ENCODE data around the gene KPRP. TPM values are rescaled to one million over a fixed set of nuclear protein-coding genes. Genes with fewer than 3 reads are reported as not detected.
A peak's percentile ranks its signal among the peaks of the same experiment; 100 is the strongest.

KPRP gene
- total RNA-seq, 4 donors from 2014 or later, result 0.09 to 3.7 (median 1.2) TPM

DNA sequence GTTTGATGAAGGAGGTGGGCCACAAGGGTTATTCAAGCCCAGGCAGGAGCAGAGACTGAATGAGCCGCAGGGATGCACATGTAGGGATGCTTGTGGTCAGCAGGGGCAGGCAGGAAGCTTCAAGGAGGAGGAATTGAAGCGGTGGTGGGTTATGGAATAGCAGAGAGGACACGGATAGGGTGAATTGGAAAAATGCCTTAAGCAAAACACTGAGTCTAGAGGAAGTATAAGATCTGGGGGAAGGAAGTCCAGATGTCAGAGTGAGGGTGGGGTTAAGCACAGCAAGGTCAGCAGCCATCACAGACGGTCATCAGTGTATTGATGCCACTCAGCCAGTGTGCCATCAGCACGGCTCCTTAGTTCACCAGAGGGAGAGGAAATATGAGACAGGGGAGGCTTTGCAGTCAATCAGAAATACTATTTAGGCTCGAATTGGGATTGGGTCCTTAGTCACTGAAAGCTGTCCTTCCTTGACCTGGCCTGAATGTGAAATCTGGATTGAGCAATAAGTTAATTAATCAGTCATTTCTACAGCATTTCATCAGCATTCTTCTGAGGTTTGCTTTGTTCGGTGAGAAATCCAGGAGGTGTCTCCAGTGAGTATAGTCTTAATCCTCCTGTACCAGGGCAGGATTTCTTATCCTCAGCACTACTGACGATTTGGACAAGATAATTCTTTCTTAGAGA lies 11.2 kb downstream of the KPRP start:
- no peaks in the 10 kb centered on the region for H3K27me3 ChIP-seq
- WGBS, 2 donors, result 47 to 53% methylated on average over 8 of the region's 8 CpGs
- H3K4me3 ChIP-seq, result no peak overlapping the region
- intact Hi-C loops (cut with DNase I), result no loop called here
- DNase-seq, result no peak
- no peaks in the 10 kb centered on the region for H3K9me3 ChIP-seq
- H3K27ac ChIP-seq, result no peak overlapping the region
- no peak for TF ChIP-seq POLR2A (IDR thresholded peaks at IDR 0.05)
- TF ChIP-seq, protein P1, sequence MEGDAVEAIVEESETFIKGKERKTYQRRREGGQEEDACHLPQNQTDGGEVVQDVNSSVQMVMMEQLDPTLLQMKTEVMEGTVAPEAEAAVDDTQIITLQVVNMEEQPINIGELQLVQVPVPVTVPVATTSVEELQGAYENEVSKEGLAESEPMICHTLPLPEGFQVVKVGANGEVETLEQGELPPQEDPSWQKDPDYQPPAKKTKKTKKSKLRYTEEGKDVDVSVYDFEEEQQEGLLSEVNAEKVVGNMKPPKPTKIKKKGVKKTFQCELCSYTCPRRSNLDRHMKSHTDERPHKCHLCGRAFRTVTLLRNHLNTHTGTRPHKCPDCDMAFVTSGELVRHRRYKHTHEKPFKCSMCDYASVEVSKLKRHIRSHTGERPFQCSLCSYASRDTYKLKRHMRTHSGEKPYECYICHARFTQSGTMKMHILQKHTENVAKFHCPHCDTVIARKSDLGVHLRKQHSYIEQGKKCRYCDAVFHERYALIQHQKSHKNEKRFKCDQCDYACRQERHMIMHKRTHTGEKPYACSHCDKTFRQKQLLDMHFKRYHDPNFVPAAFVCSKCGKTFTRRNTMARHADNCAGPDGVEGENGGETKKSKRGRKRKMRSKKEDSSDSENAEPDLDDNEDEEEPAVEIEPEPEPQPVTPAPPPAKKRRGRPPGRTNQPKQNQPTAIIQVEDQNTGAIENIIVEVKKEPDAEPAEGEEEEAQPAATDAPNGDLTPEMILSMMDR (IDR thresholded peaks at IDR 0.05), result no peak
- no peaks in the 10 kb centered on the region for H3K36me3 ChIP-seq
- peaks cover 0 to 20% (median 3%) of the 10 kb centered on the region in 3 donors for H3K4me1 ChIP-seq

DNA sequence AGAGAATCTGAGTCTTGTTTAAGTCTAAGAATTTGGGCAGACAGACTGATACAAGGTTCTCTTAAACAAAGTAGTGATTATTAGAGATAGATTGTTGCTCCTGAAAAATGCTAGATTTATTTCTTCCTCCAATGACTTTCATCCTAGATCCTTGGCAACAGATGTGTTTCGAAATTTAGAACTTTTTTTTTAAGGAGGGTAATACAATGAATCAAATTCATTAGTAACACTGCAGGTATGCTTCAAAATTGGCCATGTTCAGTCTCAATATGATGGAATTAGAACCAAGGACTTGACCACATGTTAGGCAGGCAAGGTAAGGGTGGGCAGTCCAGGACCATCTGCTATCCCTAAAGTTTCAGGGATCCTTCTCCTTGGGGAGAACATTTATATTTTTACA lies 12.6 kb downstream of the KPRP start:
- Histone ChIP-seq H3K27me3 (no peaks in the 10 kb centered on the region), H3K27ac (no peak overlapping the region), H3K4me3 (no peak overlapping the region), H3K36me3 (no peaks in the 10 kb centered on the region), H3K9me3 (no peaks in the 10 kb centered on the region), H3K4me1 (peaks cover 0 to 20% (median 3%) of the 10 kb centered on the region in 3 donors)
- intact Hi-C loops (cut with DNase I), result no loop called here
- DNase-seq, result no peak
- 10 to 35% methylated on average over 1 of the region's 1 CpG for WGBS, 2 donors
- no peak for TF ChIP-seq POLR2A (IDR thresholded peaks at IDR 0.05)
- TF ChIP-seq, protein P1 (IDR thresholded peaks at IDR 0.05), result no peak

DNA sequence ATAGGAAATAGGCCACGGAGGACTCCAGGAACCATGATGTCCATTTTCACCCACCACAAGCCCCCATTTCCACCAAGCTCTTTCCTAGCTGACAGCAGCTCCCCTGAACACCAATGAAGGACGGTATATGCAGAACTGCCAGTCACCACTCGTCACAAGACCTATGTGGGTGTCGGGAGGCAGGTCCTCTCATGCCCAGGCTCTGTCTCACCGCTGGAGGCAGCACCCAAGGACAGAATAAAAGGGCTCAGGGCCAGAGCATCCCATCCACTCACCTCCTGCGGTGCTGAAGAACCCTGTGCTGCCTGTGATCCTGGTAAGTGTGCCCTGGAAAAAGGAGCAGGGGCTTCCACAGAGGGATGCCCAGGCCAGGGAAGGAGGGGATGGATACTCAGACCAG lies 17.1 kb downstream of the KPRP start, which contains the start of gene LCE1F:
TSS of gene LCE1F (plus strand) at position 266 of the 400 bp plus-strand sequence. CDS start 1,232 bp downstream, outside the sequence.
- TF ChIP-seq, protein P1 (IDR thresholded peaks at IDR 0.05), result peak in 1 of 6 experiments; percentile 33
- no peak for TF ChIP-seq POLR2A (IDR thresholded peaks at IDR 0.05)
- H3K4me1 ChIP-seq, result peaks cover 0 to 7% (median 0%) of the 10 kb centered on the region in 3 donors
- peaks cover 0 to 3% (median 0%) of the 10 kb centered on the region in 4 donors for H3K27me3 ChIP-seq
- no peaks in the 10 kb centered on the region for H3K36me3 ChIP-seq
- intact Hi-C loops (cut with DNase I), result no loop called here
- 51 to 60% methylated on average over 4 to 6 of the region's 6 CpGs for WGBS, 2 donors
- no peak within 1 kb of the TSS for H3K4me3 ChIP-seq
- H3K27ac ChIP-seq, result no peak within 1 kb of the TSS
- DNase-seq, result no peak
- no peaks in the 10 kb centered on the region for H3K9me3 ChIP-seq

DNA sequence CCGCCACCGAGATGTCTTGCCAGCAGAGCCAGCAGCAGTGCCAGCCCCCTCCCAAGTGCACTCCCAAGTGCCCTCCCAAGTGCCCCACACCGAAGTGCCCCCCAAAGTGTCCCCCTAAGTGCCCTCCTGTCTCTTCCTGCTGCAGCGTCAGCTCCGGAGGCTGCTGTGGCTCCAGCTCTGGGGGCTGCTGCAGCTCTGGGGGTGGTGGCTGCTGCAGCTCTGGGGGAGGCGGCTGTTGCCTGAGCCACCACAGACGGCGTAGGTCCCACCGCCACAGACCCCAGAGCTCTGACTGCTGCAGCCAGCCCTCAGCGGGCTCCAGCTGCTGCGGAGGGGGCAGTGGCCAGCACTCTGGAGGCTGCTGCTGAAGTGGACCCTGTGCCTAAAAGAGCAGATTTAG lies 18.5 kb downstream of the KPRP start:
- no peak overlapping the region for H3K27ac ChIP-seq
- H3K36me3 ChIP-seq, result no peaks in the 10 kb centered on the region
- intact Hi-C loops (cut with DNase I), result no loop called here
- no peak for DNase-seq
- H3K9me3 ChIP-seq, result no peaks in the 10 kb centered on the region
- 64 to 85% methylated on average over 2 to 3 of the region's 11 CpGs for WGBS, 2 donors
- TF ChIP-seq, protein P1 (IDR thresholded peaks at IDR 0.05), result no peak
- TF ChIP-seq POLR2A (IDR thresholded peaks at IDR 0.05), result no peak
- H3K4me3 ChIP-seq, result no peak overlapping the region
- no peaks in the 10 kb centered on the region for H3K4me1 ChIP-seq
- peaks cover 0 to 3% (median 0%) of the 10 kb centered on the region in 4 donors for H3K27me3 ChIP-seq

DNA sequence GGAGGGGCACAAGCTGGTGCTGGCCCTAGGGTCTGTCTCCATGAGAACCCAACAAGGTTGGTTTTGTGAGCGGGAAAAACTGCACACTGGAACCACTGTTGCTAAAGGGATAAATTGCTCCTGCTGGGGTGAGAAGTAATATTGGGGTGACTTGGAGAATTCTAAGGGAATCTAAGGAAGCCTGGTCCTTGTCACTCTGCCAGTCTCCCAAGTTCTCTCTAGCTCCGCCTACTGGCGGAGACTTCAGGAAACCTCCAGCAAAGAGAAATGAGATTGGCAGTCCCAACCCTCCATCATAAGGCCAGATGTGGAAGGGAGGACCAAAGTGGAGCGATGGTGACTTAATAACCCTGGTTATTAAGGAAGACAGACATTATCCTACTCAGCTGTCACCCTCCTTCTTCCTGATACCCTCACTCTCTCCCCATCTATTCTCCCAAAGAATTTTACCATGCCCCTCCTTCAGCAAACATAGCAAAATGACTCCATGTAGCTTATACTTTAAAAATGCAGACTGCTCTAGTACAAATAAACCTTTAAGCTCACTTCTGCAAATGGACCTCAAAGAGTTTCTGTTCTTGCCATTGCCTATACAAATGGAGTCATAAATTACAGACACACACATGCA lies 19.8 kb downstream of the KPRP start:
- Histone ChIP-seq H3K4me3 (no peak overlapping the region), H3K36me3 (no peaks in the 10 kb centered on the region), H3K9me3 (no peaks in the 10 kb centered on the region), H3K4me1 (no peaks in the 10 kb centered on the region), H3K27me3 (peaks cover 0 to 3% (median 0%) of the 10 kb centered on the region in 4 donors), H3K27ac (no peak overlapping the region)
- intact Hi-C loops (cut with DNase I), result no loop called here
- TF ChIP-seq, protein P1 (IDR thresholded peaks at IDR 0.05), result peak in 3 of 6 experiments; percentile 14 to 57 (median 19)
- no peak for TF ChIP-seq POLR2A (IDR thresholded peaks at IDR 0.05)
- 8 to 47% methylated on average over 2 to 4 of the region's 4 CpGs for WGBS, 2 donors
- DNase-seq, result no peak

Measured in esophagus squamous epithelium (tissue), 5 donors.